C4-2B (cell line): ENCODE data around the gene PPP1R14C.

ENCODE experiments used
- H3K27ac ChIP-seq: fragments of 450-650 bp; 2 replicates; pipeline ENCODE4 v1.5.1; 2017
- ZFX ChIP-seq: fragments of 450-650 bp; IDR thresholded peaks from 2 replicates; pipeline ENCODE4 v1.6.1; 2017
- TF ChIP-seq, protein P1 (sequence below): fragments of 450-650 bp; conservative IDR thresholded peaks from 2 replicates; pipeline ENCODE4 v1.5.1; 2017; ENCODE audit warnings: mild to moderate bottlenecking

PPP1R14C gene

DNA sequence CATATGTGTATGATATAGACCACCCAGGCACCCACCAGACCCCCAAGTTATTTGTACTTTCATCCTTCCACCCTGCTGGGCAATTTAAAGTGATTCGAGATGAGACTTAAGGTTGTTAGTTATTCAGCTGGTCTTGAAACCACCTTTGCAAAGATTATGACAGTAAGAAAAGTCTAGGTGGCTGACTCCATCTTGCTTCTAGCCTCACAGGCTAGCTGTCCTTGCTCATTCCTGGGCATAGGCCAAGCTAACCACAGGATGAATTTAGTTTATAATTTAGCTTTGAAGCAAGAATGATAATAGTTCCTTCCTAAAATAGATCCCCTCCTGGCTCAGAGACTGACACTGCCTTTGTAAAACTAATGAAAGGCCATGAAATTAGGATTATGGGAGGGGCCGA lies 154.0 kb downstream of the PPP1R14C start:
- no peak for TF ChIP-seq ZFX
- TF ChIP-seq, protein P1, sequence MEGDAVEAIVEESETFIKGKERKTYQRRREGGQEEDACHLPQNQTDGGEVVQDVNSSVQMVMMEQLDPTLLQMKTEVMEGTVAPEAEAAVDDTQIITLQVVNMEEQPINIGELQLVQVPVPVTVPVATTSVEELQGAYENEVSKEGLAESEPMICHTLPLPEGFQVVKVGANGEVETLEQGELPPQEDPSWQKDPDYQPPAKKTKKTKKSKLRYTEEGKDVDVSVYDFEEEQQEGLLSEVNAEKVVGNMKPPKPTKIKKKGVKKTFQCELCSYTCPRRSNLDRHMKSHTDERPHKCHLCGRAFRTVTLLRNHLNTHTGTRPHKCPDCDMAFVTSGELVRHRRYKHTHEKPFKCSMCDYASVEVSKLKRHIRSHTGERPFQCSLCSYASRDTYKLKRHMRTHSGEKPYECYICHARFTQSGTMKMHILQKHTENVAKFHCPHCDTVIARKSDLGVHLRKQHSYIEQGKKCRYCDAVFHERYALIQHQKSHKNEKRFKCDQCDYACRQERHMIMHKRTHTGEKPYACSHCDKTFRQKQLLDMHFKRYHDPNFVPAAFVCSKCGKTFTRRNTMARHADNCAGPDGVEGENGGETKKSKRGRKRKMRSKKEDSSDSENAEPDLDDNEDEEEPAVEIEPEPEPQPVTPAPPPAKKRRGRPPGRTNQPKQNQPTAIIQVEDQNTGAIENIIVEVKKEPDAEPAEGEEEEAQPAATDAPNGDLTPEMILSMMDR: no peak
- H3K27ac ChIP-seq: no peak overlapping the region

DNA sequence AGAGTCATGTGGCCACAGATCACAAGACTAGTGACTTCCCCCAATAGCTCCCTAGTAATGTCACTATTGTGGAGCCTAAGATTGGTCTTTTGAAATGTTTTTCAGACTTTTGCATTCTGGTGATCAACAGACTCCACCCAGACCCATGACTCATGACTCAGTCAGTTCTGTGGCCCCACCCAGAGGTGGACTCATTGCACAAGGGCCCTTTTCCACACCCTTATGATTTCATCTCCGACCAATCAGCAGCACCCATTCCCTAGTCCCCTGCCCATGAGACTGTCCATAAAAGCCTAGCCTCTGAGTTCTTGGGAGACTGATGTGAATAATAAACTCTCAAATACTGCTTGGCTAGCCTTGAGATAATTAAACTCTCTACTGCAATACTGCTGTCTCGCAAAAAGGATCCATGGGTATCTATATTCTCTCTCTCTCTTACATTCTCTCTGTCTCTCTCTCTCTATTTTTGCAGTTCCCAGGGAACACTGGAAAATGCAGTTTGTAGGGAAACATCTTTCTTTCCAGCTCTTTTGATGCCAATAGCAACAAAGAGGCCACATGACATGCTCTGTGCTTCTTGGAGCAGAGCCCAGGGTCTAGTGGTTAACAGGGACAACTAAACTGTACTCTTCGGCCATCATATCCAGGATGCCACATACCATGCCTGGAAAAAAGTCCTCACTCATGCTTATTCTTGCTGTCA lies 154.6 kb downstream of the PPP1R14C start:
- TF ChIP-seq, protein P1: no peak
- no peak for TF ChIP-seq ZFX
- H3K27ac ChIP-seq: no peak overlapping the region

DNA sequence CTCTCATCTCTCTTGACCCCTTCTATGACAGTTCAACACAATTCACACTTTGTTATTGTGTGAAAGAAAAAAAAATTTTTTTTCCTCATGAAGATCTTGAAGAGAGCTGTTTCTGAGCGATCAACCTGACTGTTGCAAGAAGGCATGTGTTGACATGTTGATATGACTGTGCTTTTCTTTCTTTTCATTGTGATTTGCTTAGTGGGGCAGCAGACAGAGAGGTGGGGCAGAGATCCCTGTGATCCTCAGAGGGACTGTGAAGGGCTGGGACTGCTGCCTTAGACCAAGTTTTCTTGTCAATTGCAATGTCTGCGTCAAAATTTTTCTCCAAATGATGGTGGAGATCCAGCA lies 155.2 kb downstream of the PPP1R14C start:
- TF ChIP-seq ZFX: no peak
- TF ChIP-seq, protein P1: no peak
- H3K27ac ChIP-seq: no peak overlapping the region

DNA sequence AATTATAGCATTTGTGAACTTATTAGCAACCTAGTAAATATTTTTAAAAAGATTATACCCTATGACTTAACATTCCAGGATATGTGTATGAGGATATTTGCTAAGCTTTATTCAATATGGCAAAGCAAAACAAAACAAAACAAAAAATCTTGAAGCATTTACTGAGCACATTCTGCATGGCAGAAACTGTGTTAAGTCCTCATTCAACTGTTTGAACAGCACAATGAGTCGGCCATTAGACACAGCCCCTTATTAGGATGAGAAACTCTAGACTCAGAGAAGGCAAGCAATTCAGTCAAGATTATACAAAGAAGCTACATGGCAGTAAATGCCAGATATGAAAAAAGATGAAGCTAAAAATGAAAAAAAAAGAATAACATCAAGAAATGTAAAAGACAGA lies 155.8 kb downstream of the PPP1R14C start:
- H3K27ac ChIP-seq: no peak overlapping the region
- TF ChIP-seq ZFX: no peak
- TF ChIP-seq, protein P1: no peak
